A673 (cell line): ENCODE measurements around the gene FBN3. TPM values are rescaled to one million over a fixed set of nuclear protein-coding genes. Genes with fewer than 3 reads are reported as not detected.
"Not testable (repeated sequence)": the region's sequence is repeated elsewhere in the genome, so short reads cannot be mapped to it uniquely, and the experiment has no call there.

Experiments
- BruUV-seq: library from RNA; stranded (reverse); fragments of 400-500 nt; replicated peaks from 2 replicates; lab custom pipeline; 2021; lab: Mats Ljungman, UMichigan
- CTCF ChIA-PET: fragments of 300-600 bp; sonication (Branson Sonifier 250); formaldehyde crosslinking; loops from one replicate; lab custom pipeline; 2022; ENCODE audit warnings: antibody characterized with exemption; lab: Charles Lee
- POLR2A ChIA-PET: fragments of 300-600 bp; sonication (Branson Sonifier 250); formaldehyde crosslinking; loops from one replicate; lab custom pipeline; 2022; ENCODE audit warnings: antibody characterized with exemption; ENCODE audit not compliant: low non-redundant PET; lab: Charles Lee
- DNase-seq: peaks from one replicate; pipeline ENCODE4 v3.0.0-alpha.2; 2015; ENCODE audit warnings: low spot score
- H3K27ac ChIP-seq: fragments of 200-600 bp; sonication (generic); 2 replicates; pipeline ENCODE4 v1.5.1; 2016; ENCODE audit warnings: mixed run types, low read depth, mild to moderate bottlenecking, mixed read lengths, antibody characterized with exemption, low read length; ENCODE audit not compliant: poor library complexity, severe bottlenecking
- H3K27me3 ChIP-seq: fragments of 200-600 bp; sonication (generic); replicated peaks from 2 replicates; pipeline ENCODE4 v1.6.1; 2017; ENCODE audit warnings: mixed run types, low read depth, mild to moderate bottlenecking, mixed read lengths, antibody characterized with exemption, low read length; ENCODE audit not compliant: insufficient read depth, poor library complexity
- H3K36me3 ChIP-seq: fragments of 200-600 bp; sonication (generic); 2 replicates; pipeline ENCODE4 v1.6.1; 2016; ENCODE audit warnings: mixed run types, mild to moderate bottlenecking, mixed read lengths, antibody characterized with exemption, low read length; ENCODE audit not compliant: insufficient read depth, poor library complexity, severe bottlenecking
- H3K4me1 ChIP-seq: fragments of 200-600 bp; sonication (generic); 2 replicates; pipeline ENCODE4 v1.6.1; 2017; ENCODE audit warnings: mixed run types, mild to moderate bottlenecking, mixed read lengths, antibody characterized with exemption, low read length; ENCODE audit not compliant: insufficient read depth, poor library complexity, severe bottlenecking
- H3K4me3 ChIP-seq: fragments of 200-600 bp; sonication (generic); 2 replicates; pipeline ENCODE4 v1.5.1; 2016; ENCODE audit warnings: low read depth, mixed run types, mild to moderate bottlenecking, mixed read lengths, low read length; ENCODE audit not compliant: poor library complexity, severe bottlenecking
- H3K9me3 ChIP-seq: fragments of 200-600 bp; sonication (generic); 2 replicates; pipeline ENCODE4 v1.6.1; 2016; ENCODE audit warnings: mixed run types, low read depth, mild to moderate bottlenecking, mixed read lengths, antibody characterized with exemption, low read length; ENCODE audit not compliant: poor library complexity, severe bottlenecking
- CTCF ChIP-seq: fragments of 300-800, 200-600 bp; sonication (generic); conservative IDR thresholded peaks from 2 replicates; pipeline ENCODE4 v1.5.1; 2017; ENCODE audit warnings: low read depth, mild to moderate bottlenecking, antibody characterized with exemption, low read length, moderate library complexity, mixed read lengths
- EZH2 ChIP-seq: fragments of 200-600 bp; sonication (generic); IDR thresholded peaks from 2 replicates; pipeline ENCODE4 v1.6.1; 2017; ENCODE audit warnings: borderline replicate concordance, low read depth, mild to moderate bottlenecking, mixed read lengths, antibody characterized with exemption, low read length; ENCODE audit not compliant: poor library complexity, severe bottlenecking
- intact Hi-C: fragments of 100-400 bp; cut with micrococcal nuclease; formaldehyde crosslinking; loops from one replicate; pipeline ENCODE4 v1.10.0; 2022; ENCODE audit not compliant: unreplicated experiment
- total RNA-seq: library from RNA; stranded (reverse); gene quantifications from 2 replicates; pipeline ENCODE4 v1.2.3, GENCODE V29; 2021

FBN3 gene
- total RNA-seq, 1 experiment from 2014 or later = 0.06 TPM

- CTCF ChIA-PET = interaction anchor here (0.5 kb wide), 1 partner anchor 109 kb away, joined by 3 read pairs; the partner anchor contains the start of gene SNAPC2
- POLR2A ChIA-PET = no interaction called here
- DNase-seq = no peak
- Histone ChIP-seq H3K4me3 (no peak overlapping the region), H3K4me1 (no peaks in the 10 kb centered on the region), H3K36me3 (no peaks in the 10 kb centered on the region), H3K9me3 (no peaks in the 10 kb centered on the region), H3K27ac (no peak overlapping the region), H3K27me3 (no peaks in the 10 kb centered on the region)
- intact Hi-C loops = no loop called here
- BruUV-seq = no TSS peak
- TF ChIP-seq EZH2 = no peak
- TF ChIP-seq CTCF = no peak
Measured at GRCh38 chr19:8028951-8029491, 120.4 kb downstream of the FBN3 start.

GRCh38 chr19:8025316-8025715, 124.1 kb downstream of the FBN3 start:
- Histone ChIP-seq H3K27ac (no peak overlapping the region), H3K4me3 (no peak overlapping the region), H3K27me3 (no peaks in the 10 kb centered on the region), H3K36me3 (no peaks in the 10 kb centered on the region), H3K9me3 (no peaks in the 10 kb centered on the region), H3K4me1 (no peaks in the 10 kb centered on the region)
- CTCF ChIA-PET = no interaction called here
- BruUV-seq = no TSS peak
- intact Hi-C loops = no loop called here
- TF ChIP-seq EZH2 = no peak
- no peak for DNase-seq
- POLR2A ChIA-PET = interaction anchor here (0.5 kb wide), 1 partner anchor 67 kb away, joined by 13 read pairs; no protein-coding TSS in a partner anchor

- POLR2A ChIA-PET = not testable (repeated sequence)
Measured at GRCh38 chr19:8024256-8024655, 125.1 kb downstream of the FBN3 start.

GRCh38 chr19:8023371-8023770, 126.0 kb downstream of the FBN3 start:
- POLR2A ChIA-PET = no interaction called here
- no peak for DNase-seq
- no peaks in the 10 kb centered on the region for H3K36me3 ChIP-seq
- H3K4me1 ChIP-seq = no peaks in the 10 kb centered on the region
- no peak overlapping the region for H3K27ac ChIP-seq
- no TSS peak for BruUV-seq
- intact Hi-C loops = no loop called here
- CTCF ChIA-PET = no interaction called here
- H3K9me3 ChIP-seq = no peaks in the 10 kb centered on the region
- no peak overlapping the region for H3K4me3 ChIP-seq
- TF ChIP-seq EZH2 (no peak), CTCF (no peak)
- no peaks in the 10 kb centered on the region for H3K27me3 ChIP-seq

More at GRCh38 chr19:8024256-8024655, 125.1 kb downstream of the FBN3 start:
- H3K4me1 ChIP-seq, H3K9me3 ChIP-seq, H3K27me3 ChIP-seq, intact Hi-C loops, H3K36me3 ChIP-seq, H3K27ac ChIP-seq, H3K4me3 ChIP-seq, BruUV-seq, CTCF ChIA-PET, DNase-seq: not testable (repeated sequence)
